ENCODE measurements around the gene CPN1. TPM values are rescaled to one million over a fixed set of nuclear protein-coding genes. Genes with fewer than 3 reads are reported as not detected.

CPN1 gene
- total RNA-seq (2021): not detected in 2 replicates
- long read RNA-seq, partial matches to known transcripts: 0 of 2 reads
- long read RNA-seq, other reads (novel, unspliced or antisense): 2 of 2 reads

DNA sequence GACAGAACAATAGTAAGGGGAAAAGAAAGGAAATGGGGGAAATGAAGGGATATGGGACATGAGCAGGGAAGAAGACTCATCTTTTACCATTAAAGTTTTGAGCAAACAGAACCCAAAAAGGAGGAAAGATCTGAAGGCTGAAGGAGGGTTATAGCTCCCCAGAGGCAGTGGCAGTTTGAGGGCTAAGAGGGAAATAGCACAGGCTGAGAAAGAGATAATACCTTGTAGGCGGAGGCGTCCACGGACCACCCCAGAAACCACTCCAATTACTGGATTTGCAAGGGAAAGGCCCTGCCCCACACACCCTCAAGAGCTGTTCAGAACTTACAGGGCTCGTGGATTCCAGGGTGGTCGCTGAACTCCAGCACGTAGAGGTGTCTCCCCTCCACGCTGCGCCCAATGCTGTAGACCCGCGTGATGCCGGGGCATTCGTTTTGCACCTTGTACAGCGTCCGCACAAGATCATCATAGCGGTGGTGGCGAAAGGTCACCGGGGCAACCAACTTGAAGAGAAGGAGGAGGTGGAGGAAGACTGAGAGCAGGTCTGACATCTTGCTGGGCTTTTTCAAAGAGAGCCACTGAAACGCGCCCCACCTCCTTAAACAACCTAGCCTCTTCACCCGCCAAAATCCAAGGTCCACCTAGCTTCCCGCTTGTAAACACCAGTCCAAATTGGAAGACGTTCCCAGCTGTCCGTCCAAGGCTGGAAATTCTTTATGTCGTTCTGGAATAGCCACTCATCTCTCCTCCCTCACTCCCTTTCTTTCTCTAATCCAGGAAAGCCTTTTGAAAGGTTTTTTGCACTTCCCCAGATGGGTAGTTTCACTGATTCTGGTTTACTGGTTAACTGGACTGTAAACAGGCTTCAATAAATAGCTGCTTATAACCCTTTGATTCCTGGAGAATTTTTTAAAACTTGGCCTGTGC lies at the start of gene CPN1:
Gene CPN1 (minus strand): TSS at position 795 of the 927 bp plus-strand sequence. CDS start 244 bp downstream, at position 551.
- Histone ChIP-seq H3K56ac (ENCODE audit: insufficient read length, low read depth, low read length) (no peak within 1 kb of the TSS), H3K4ac (ENCODE audit: low read depth, low read length) (no peak within 1 kb of the TSS), H3T11ph (ENCODE audit: low read length) (no peak within 1 kb of the TSS), H2BK120ac (ENCODE audit: low read depth, low read length, poor library complexity, severe bottlenecking) (no peak within 1 kb of the TSS), H2BK20ac (ENCODE audit: low read depth, low read length, poor library complexity, severe bottlenecking) (no peak within 1 kb of the TSS), H3K14ac (ENCODE audit: insufficient read depth, low read length) (no peak within 1 kb of the TSS), H3K9me3 (ENCODE audit: control insufficient read depth, low read depth, low read length) (no peaks in the 10 kb centered on the region), H3K9ac (ENCODE audit: extremely low read depth, insufficient read length, low read length) (no peak within 1 kb of the TSS), H2BK12ac (ENCODE audit: insufficient read length, low read depth, low read length) (no peak within 1 kb of the TSS), H2BK5ac (ENCODE audit: insufficient read length, low read length) (no peak within 1 kb of the TSS), H3K27ac (ENCODE audit: insufficient read length, low read depth, low read length) (no peak within 1 kb of the TSS), H3K4me2 (ENCODE audit: insufficient read depth, insufficient read length, low read length) (no peak within 1 kb of the TSS), H2AK5ac (ENCODE audit: insufficient read length, low read length) (no peak within 1 kb of the TSS), H3K23ac (ENCODE audit: insufficient read length, low read depth, low read length) (no peak within 1 kb of the TSS), H4K91ac (ENCODE audit: insufficient read length, low read depth, low read length) (no peak within 1 kb of the TSS), H3K23me2 (ENCODE audit: insufficient read length, low read depth, low read length, poor library complexity, severe bottlenecking) (no peaks in the 10 kb centered on the region), H3K79me1 (ENCODE audit: insufficient read depth, low read depth, low read length, poor library complexity, severe bottlenecking) (no peaks in the 10 kb centered on the region), H2AFZ (ENCODE audit: low read length) (no peak within 1 kb of the TSS), H3K27me3 (ENCODE audit: insufficient read depth, low read length) (no peaks in the 10 kb centered on the region), H3K18ac (ENCODE audit: insufficient read length, low read depth, low read length) (no peak within 1 kb of the TSS), H4K8ac (replicated peaks; ENCODE audit: insufficient read length, low read depth, low read length) (no peak within 1 kb of the TSS), H4K20me1 (ENCODE audit: control insufficient read depth, insufficient read depth, insufficient read length) (no peaks in the 10 kb centered on the region), H3K79me2 (ENCODE audit: insufficient read depth, low read length) (no peaks in the 10 kb centered on the region), H3K4me1 (ENCODE audit: insufficient read depth, low read length) (no peaks in the 10 kb centered on the region), H2BK15ac (ENCODE audit: low read depth, low read length) (no peak within 1 kb of the TSS), H4K5ac (ENCODE audit: insufficient read length, low read depth, low read length) (no peak within 1 kb of the TSS)
- Mint-ChIP-seq H3K4me1 (no peaks in the 10 kb centered on the region), H3K27ac (no peak within 1 kb of the TSS), H3K27me3 (ENCODE audit: low read depth) (peaks cover 3% of the 10 kb centered on the region; the same call in 1 of the 2 replicates), H3K36me3 (ENCODE audit: insufficient read depth in 1 of 3, low read depth in 3 of 3) (no peaks in the 10 kb centered on the region), H3K4me3 (no peak within 1 kb of the TSS), H3K9me3 (no peaks in the 10 kb centered on the region)
- WGBS (ENCODE audit: extremely low coverage, insufficient read length, low lambda C conversion rate): no CpG with 5 or more reads among the region's 24 CpGs
- no peak for TF ChIP-seq CTCF (conservative IDR thresholded peaks at IDR 0.05)
- DNase-seq: no peak
